K562 (cell line): Measurements from ENCODE around the gene DAPK2. TPM values are rescaled to one million over a fixed set of nuclear protein-coding genes. Genes with fewer than 3 reads are reported as not detected.

Experiments
- ATAC-seq: fragments of 200-7000 bp; cut with Tn5 transposase; 3 replicates; pipeline ENCODE4 v1.9.1; 2020; ENCODE audit warnings: moderate library complexity
- BruUV-seq: library from RNA; stranded (reverse); fragments of 400-500 nt; replicated peaks from 2 replicates; lab custom pipeline; 2021; lab: Mats Ljungman, UMichigan
- CTCF ChIA-PET: fragments of 300-600 bp; formaldehyde crosslinking; extraction: SDS; loops from one replicate; lab custom pipeline; 2021; ENCODE audit warnings: low intra/inter-chr PET ratio; lab: Yijun Ruan, JAX
- POLR2A ChIA-PET: fragments of 300-600, 350-650 bp; sonication (Branson Sonifier 250); formaldehyde crosslinking; extraction: SDS; loops from one replicate; lab custom pipeline; 2021; ENCODE audit warnings: antibody characterized with exemption, inconsistent platforms; lab: Yijun Ruan, JAX
- DNase-seq, 4 experiments: peaks; one replicate each; pipeline versions ENCODE4 v3.0.0 to v3.0.0-alpha.2; 2011 to 2018; ENCODE audit warnings: low spot score in 3 of 4, mixed read lengths in 3 of 4; ENCODE audit errors: extremely low read depth in 1 of 4
- FAIRE-seq: peaks from 2 replicates; lab custom pipeline; 2011; peaks lifted over from hg19 to GRCh38; lab: Jason Lieb, UNC
- H2AFZ ChIP-seq: 2 replicates; pipeline ENCODE4 v1.6.0; 2011; ENCODE audit warnings: low read depth, low read length, control low read depth, inconsistent platforms
- H3K27ac ChIP-seq: fragments of 200-600 bp; 3 replicates; pipeline ENCODE4 v1.8.0; 2011; ENCODE audit warnings: low read depth, mild to moderate bottlenecking, control low read depth, inconsistent platforms, low read length, moderate library complexity, mixed read lengths; ENCODE audit errors: extremely low read depth
- H3K27me3 ChIP-seq, 2 experiments: fragments of 300-600 bp in 1 of 2; 2 replicates in 1 of 2; 3 replicates in 1 of 2; pipeline versions ENCODE4 v1.6.0 to v1.8.0; 2011; ENCODE audit warnings: inconsistent platforms in 2 of 2, low read length in 2 of 2, mild to moderate bottlenecking in 1 of 2, mixed read lengths in 1 of 2, moderate library complexity in 1 of 2; ENCODE audit not compliant: control insufficient read depth in 2 of 2, insufficient read depth in 2 of 2
- H3K36me3 ChIP-seq: fragments of 300-600 bp; 3 replicates; pipeline ENCODE4 v1.8.0; 2011; ENCODE audit warnings: mild to moderate bottlenecking, low read length, inconsistent platforms; ENCODE audit not compliant: control insufficient read depth, insufficient read depth
- H3K4me1 ChIP-seq, 2 experiments: fragments of 200-600 bp in 1 of 2; replicated peaks in 1 of 2; 2 replicates in 1 of 2; 3 replicates in 1 of 2; pipeline versions ENCODE4 v1.5.1 to v1.8.0; 2011; ENCODE audit warnings: inconsistent platforms in 2 of 2, low read length in 2 of 2, mild to moderate bottlenecking in 1 of 2, mixed read lengths in 1 of 2, moderate library complexity in 1 of 2; ENCODE audit not compliant: control insufficient read depth in 2 of 2, insufficient read depth in 2 of 2
- H3K4me2 ChIP-seq: 2 replicates; pipeline ENCODE4 v1.6.1; 2011; ENCODE audit warnings: low read length, control low read depth, inconsistent platforms, mixed read lengths; ENCODE audit not compliant: insufficient read depth
- H3K4me3 ChIP-seq: fragments of 200-600 bp; sonication (generic), shearing (Covaris generic); 2 replicates; pipeline ENCODE4 v1.5.1; 2016; ENCODE audit warnings: control low read depth, inconsistent platforms
- H3K79me2 ChIP-seq: fragments of 200-600 bp; 3 replicates; pipeline ENCODE4 v1.8.0; 2011; ENCODE audit warnings: low read length, inconsistent platforms; ENCODE audit not compliant: control insufficient read depth, insufficient read depth
- H3K9ac ChIP-seq, 2 experiments: 2 replicates each; pipeline versions ENCODE4 v1.6.0 to v1.6.1; 2011; ENCODE audit warnings: low read depth in 2 of 2, low read length in 2 of 2, control low read depth in 1 of 2, inconsistent platforms in 1 of 2, mild to moderate bottlenecking in 1 of 2, mixed read lengths in 1 of 2; ENCODE audit not compliant: insufficient read depth in 1 of 2
- H3K9me1 ChIP-seq: one replicate; pipeline ENCODE4 v1.6.0; 2011; ENCODE audit warnings: inconsistent platforms, mild to moderate bottlenecking, low read length, moderate library complexity; ENCODE audit not compliant: control insufficient read depth, insufficient read depth
- H3K9me3 ChIP-seq: replicated peaks from 2 replicates; pipeline ENCODE4 v1.5.1; 2011; ENCODE audit warnings: low read depth, low read length, inconsistent platforms; ENCODE audit not compliant: control insufficient read depth, insufficient read depth
- H4K20me1 ChIP-seq: replicated peaks from 2 replicates; pipeline ENCODE4 v1.6.1; 2011; ENCODE audit warnings: low read length, inconsistent platforms, mixed read lengths; ENCODE audit not compliant: control insufficient read depth, insufficient read depth
- CBX8 ChIP-seq: fragments of 200-600 bp; sonication (generic); IDR thresholded peaks from 2 replicates; pipeline ENCODE4 v1.6.1; 2012; ENCODE audit warnings: borderline replicate concordance, mixed run types, low read depth, mild to moderate bottlenecking, moderate library complexity, mixed read lengths, low read length, control low read depth, inconsistent platforms; ENCODE audit not compliant: poor library complexity, severe bottlenecking; ENCODE audit errors: extremely low read depth
- CHD2 ChIP-seq: IDR thresholded peaks from 2 replicates; pipeline ENCODE4 v1.6.1; 2011; ENCODE audit warnings: low read depth, low read length
- DPF2 ChIP-seq: fragments of 450-650 bp; IDR thresholded peaks from 2 replicates; pipeline ENCODE4 v1.6.1; 2016
- KDM2B ChIP-seq: fragments of 250-450 bp; sonication (Bioruptor Pico); IDR thresholded peaks from 2 replicates; pipeline ENCODE4 v1.8.0; 2021; ENCODE audit warnings: mild to moderate bottlenecking, moderate library complexity
- SAFB2 ChIP-seq: fragments of 200-400 bp; formaldehyde crosslinking; IDR thresholded peaks from 2 replicates; pipeline ENCODE4 v1.6.1; 2018; ENCODE audit warnings: borderline replicate concordance, low read length, low read depth, moderate library complexity; ENCODE audit not compliant: severe bottlenecking
- STAG1 ChIP-seq: sonication (generic); formaldehyde crosslinking; IDR thresholded peaks from 2 replicates; pipeline ENCODE4 v1.5.0; 2020; ENCODE audit warnings: missing genetic modification reagents, borderline replicate concordance
- XRCC4 ChIP-seq: IDR thresholded peaks from one replicate; pipeline ENCODE4 v1.6.1; 2011; ENCODE audit not compliant: insufficient read depth, insufficient read length; ENCODE audit errors: extremely low read depth
- ZFP1 ChIP-seq: fragments of 450-650 bp; formaldehyde crosslinking; IDR thresholded peaks from 2 replicates; pipeline ENCODE4 v1.4.0; 2020; ENCODE audit warnings: mild to moderate bottlenecking, mixed read lengths
- ZNF140 ChIP-seq: fragments of 250-450 bp; sonication (Bioruptor Pico); IDR thresholded peaks from 2 replicates; pipeline ENCODE4 v1.8.0; 2021; ENCODE audit warnings: moderate library complexity, mild to moderate bottlenecking, inconsistent platforms
- ZNF197 ChIP-seq: fragments of 200-800 bp; sonication (Bioruptor generic); IDR thresholded peaks from 2 replicates; pipeline ENCODE4 v1.6.1; 2016; ENCODE audit warnings: low read depth, missing genetic modification characterization, missing compliant biosample characterization
- WGBS: fragments of 100-300 bp; shearing (Covaris generic); methylation state at CpG from one replicate; pipeline ENCODE4 v1.1.6; 2016; ENCODE audit warnings: low coverage, mixed read lengths; ENCODE audit not compliant: insufficient coverage; ENCODE audit errors: missing lambda C conversion rate; 5-methylcytosine and 5-hydroxymethylcytosine counted together
- in situ Hi-C: fragments of 300-500 bp; cut with MboI; formaldehyde crosslinking; loops from 4 replicates; pipeline ENCODE4 v1.15.0; 2018; ENCODE audit warnings: inconsistent platforms, mixed read lengths
- intact Hi-C: fragments of 100-400 bp; cut with micrococcal nuclease; formaldehyde crosslinking; loops from 2 replicates; pipeline ENCODE4 v1.14.2; 2022
- polyA plus RNA-seq, 8 experiments: library from polyadenylated mRNA; depleted of rRNA in 4 of 8; stranded (reverse) in 5 of 8; unstranded in 3 of 8; fragments of >200 nt; fragmentation: Nextera tagmentation in 2 of 8; fragmentation: Illumina TruSeq in 1 of 8; extraction: Ambion mirVana in 2 of 8; extraction: Trizol in 1 of 8; gene quantifications; 2 replicates each; pipeline versions ENCODE4 v1.2.1 to v1.2.3, GENCODE V29; 2011 to 2014; ENCODE audit warnings: inconsistent platforms in 1 of 8, missing spikeins in 1 of 8
- total RNA-seq, 7 experiments: library from RNA; depleted of rRNA in 6 of 7; stranded (reverse); fragments of >200 nt in 6 of 7; fragmentation: Illumina TruSeq in 2 of 7; extraction: Trizol in 2 of 7; gene quantifications; 2 replicates each; pipeline versions ENCODE4 v1.2.1 to v1.2.3, GENCODE V29; 2011 to 2021; ENCODE audit warnings: low replicate concordance in 1 of 7
- TF ChIP-seq, protein P1 (sequence below): sonication (generic); formaldehyde crosslinking; IDR thresholded peaks from 2 replicates; pipeline ENCODE4 v1.8.1; 2022; ENCODE audit warnings: missing genetic modification reagents
- TF ChIP-seq, protein P2 (sequence below): IDR thresholded peaks from 3 replicates; pipeline ENCODE4 v1.6.1; 2011; ENCODE audit warnings: borderline replicate concordance, mild to moderate bottlenecking, moderate library complexity; ENCODE audit not compliant: insufficient read length; ENCODE audit errors: extremely low read depth

Gene DAPK2
- total and polyA plus RNA-seq, 9 of the 15 experiments (the other 6 are each of a cell fraction or from before 2014, with no cell fraction given), result 0.14 to 5.2 (median 2.2) TPM

DNA sequence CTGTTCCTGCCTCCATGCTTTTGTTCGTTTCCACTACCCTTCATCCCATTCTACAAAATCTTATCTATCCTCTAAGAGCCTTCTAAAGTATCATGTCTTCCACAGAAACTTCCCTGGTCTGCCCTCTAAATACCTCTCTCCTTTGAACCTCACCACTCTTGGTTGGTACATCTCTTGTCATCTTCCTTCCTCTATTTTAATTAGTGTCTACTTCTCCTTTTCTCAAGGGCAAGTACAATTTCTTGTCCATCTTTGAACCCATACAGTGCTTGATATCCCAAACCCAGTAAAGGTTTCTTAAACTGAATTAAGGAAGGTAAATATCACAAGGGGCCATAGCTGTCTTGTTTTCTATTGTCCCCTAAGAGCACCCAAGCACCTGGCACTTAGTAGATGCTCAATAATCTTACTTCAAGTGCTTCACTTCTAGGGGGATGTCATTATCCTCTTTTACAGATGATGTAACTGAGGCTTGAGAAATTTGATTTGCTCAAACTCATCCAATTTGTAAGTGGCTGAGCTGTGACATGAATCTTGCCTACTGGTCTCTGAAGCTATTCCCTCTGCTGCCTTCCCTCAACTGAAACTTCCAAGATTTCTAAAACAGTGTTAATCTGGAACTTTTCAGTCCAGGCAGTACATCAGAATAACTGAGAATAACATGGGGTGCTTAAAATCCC is 2.6 kb upstream of the DAPK2 start:
- ChIA-PET POLR2A (interaction anchor here (1.3 kb wide), 1 partner anchor 9 kb away, joined by 3 read pairs; no protein-coding TSS in a partner anchor), CTCF (no interaction called here)
- Histone ChIP-seq H2AFZ (no peak overlapping the region), H3K36me3 (no peaks in the 10 kb centered on the region), H3K27me3 (no peaks in the 10 kb centered on the region), H3K4me3 (no peak overlapping the region), H3K79me2 (no peaks in the 10 kb centered on the region), H3K4me2 (no peak overlapping the region), H4K20me1 (no peaks in the 10 kb centered on the region), H3K9ac (no peak overlapping the region), H3K9me3 (no peaks in the 10 kb centered on the region), H3K27ac (no peak overlapping the region), H3K9me1 (no peaks in the 10 kb centered on the region), H3K4me1 (peaks cover 8 to 34% of the 10 kb centered on the region in 2 experiments; a peak in 3 of 5 replicates)
- no peak for FAIRE-seq
- TF ChIP-seq XRCC4, result no peak
- no peak for TF ChIP-seq ZNF197 (CRISPR knock-in tag)
- TF ChIP-seq ZNF140 (CRISPR knock-in tag), result no peak
- no peak for TF ChIP-seq CHD2
- TF ChIP-seq CBX8, result no peak
- TF ChIP-seq DPF2, result no peak
- TF ChIP-seq, protein P1, sequence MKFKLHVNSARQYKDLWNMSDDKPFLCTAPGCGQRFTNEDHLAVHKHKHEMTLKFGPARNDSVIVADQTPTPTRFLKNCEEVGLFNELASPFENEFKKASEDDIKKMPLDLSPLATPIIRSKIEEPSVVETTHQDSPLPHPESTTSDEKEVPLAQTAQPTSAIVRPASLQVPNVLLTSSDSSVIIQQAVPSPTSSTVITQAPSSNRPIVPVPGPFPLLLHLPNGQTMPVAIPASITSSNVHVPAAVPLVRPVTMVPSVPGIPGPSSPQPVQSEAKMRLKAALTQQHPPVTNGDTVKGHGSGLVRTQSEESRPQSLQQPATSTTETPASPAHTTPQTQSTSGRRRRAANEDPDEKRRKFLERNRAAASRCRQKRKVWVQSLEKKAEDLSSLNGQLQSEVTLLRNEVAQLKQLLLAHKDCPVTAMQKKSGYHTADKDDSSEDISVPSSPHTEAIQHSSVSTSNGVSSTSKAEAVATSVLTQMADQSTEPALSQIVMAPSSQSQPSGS (CRISPR knock-in tag), result no peak
- TF ChIP-seq ZFP1, result no peak
- TF ChIP-seq KDM2B (CRISPR knock-in tag), result no peak
- TF ChIP-seq, protein P2, sequence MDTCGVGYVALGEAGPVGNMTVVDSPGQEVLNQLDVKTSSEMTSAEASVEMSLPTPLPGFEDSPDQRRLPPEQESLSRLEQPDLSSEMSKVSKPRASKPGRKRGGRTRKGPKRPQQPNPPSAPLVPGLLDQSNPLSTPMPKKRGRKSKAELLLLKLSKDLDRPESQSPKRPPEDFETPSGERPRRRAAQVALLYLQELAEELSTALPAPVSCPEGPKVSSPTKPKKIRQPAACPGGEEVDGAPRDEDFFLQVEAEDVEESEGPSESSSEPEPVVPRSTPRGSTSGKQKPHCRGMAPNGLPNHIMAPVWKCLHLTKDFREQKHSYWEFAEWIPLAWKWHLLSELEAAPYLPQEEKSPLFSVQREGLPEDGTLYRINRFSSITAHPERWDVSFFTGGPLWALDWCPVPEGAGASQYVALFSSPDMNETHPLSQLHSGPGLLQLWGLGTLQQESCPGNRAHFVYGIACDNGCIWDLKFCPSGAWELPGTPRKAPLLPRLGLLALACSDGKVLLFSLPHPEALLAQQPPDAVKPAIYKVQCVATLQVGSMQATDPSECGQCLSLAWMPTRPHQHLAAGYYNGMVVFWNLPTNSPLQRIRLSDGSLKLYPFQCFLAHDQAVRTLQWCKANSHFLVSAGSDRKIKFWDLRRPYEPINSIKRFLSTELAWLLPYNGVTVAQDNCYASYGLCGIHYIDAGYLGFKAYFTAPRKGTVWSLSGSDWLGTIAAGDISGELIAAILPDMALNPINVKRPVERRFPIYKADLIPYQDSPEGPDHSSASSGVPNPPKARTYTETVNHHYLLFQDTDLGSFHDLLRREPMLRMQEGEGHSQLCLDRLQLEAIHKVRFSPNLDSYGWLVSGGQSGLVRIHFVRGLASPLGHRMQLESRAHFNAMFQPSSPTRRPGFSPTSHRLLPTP, result no peak
- TF ChIP-seq STAG1 (CRISPR knock-in tag), result no peak
- TF ChIP-seq SAFB2, result no peak
- DNase-seq, result no peak
- no TSS peak for BruUV-seq
- in situ Hi-C loops, result no loop called here
- 15% methylated on average over 1 of the region's 1 CpG for WGBS
- intact Hi-C loops, result loop anchor here (5.0 kb wide), 2 partner anchors 62 to 297 kb away; no protein-coding TSS in a partner anchor
- no peak for ATAC-seq
